AG09319 (cell line): ENCODE data around the gene XCR1.

ENCODE experiments used
- DNase-seq: peaks from one replicate; pipeline ENCODE4 v3.0.0-alpha.2; 2010; ENCODE audit warnings: low read depth; ENCODE audit errors: extremely low read depth
- CTCF ChIP-seq: IDR thresholded peaks from 2 replicates; pipeline ENCODE4 v1.5.1; 2011; ENCODE audit warnings: low read depth, mild to moderate bottlenecking, inconsistent platforms, low read length, moderate library complexity

XCR1 gene

GRCh38 chr3:45972534-45973402 lies 54.5 kb downstream of the XCR1 start:
- no peak for TF ChIP-seq CTCF
- peak; percentile 71 for DNase-seq

GRCh38 chr3:45969953-45970352 lies 57.3 kb downstream of the XCR1 start:
- no peak for TF ChIP-seq CTCF
- no peak for DNase-seq

- no peak for TF ChIP-seq CTCF
- no peak for DNase-seq
These were observed 58.2 kb downstream of the XCR1 start for GRCh38 chr3:45969116-45969515.

GRCh38 chr3:45968706-45969105 lies 58.6 kb downstream of the XCR1 start:
- DNase-seq: no peak
- no peak for TF ChIP-seq CTCF

- TF ChIP-seq CTCF: no peak
- no peak for DNase-seq
These were observed 59.1 kb downstream of the XCR1 start for GRCh38 chr3:45968149-45968548.

- no peak for TF ChIP-seq CTCF
- no peak for DNase-seq
These were observed 59.6 kb downstream of the XCR1 start for GRCh38 chr3:45967724-45968123.
